Left forelimb (tissue), 1 donor: ENCODE measurements around the gene CAPS.
A peak's percentile ranks its signal among the peaks of the same experiment; 100 is the strongest.

Source experiments
- DNase-seq: peaks from one replicate; pipeline ENCODE4 v3.0.0-alpha.2; 2018; ENCODE audit warnings: low spot score

Gene CAPS

DNA sequence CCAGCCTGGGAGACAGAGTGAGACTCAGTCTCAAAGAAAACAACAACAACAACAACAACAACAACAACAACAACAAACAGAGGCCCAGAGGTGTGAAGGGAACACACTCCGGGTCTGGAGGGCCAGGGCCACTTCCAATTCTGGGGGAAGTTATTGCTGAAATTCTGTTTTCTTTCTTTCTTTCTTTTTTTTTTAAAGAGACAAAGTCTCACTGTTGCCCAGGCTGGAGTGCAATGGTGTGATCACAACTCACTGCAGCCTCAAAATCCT, 3.5 kb upstream of the CAPS start:
- no peak for DNase-seq

DNA sequence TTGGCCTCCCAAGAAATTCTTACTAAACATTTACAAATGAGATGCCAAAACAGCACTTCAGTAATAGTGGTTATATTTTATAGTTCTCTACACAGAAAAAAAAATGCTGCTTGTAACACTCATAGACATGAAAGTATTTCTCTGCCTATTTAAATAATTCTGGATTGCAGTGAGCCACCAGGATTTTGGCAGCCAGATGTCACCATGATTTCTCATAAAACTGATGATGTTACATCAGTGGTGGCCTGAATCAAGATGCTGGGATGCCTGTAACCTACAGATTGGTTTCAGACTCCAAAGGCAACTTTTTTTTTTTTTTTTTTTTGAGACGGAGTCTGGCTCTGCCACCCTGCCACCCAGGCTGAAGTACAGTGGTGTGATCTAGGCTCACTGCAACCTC, 2.7 kb upstream of the CAPS start:
- DNase-seq, result no peak

DNA sequence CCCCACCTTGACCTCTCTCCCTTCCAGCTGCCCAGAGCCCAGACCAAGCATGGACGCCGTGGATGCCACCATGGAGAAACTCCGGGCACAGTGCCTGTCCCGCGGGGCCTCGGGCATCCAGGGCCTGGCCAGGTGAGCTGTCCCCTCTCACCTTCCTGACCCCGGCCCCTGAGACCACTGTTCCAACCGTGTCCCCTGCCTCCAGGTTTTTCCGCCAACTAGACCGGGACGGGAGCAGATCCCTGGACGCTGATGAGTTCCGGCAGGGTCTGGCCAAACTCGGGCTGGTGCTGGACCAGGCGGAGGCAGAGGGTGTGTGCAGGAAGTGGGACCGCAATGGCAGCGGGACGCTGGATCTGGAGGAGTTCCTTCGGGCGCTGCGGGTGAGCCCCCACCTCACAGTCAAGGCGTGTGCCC, 312 bp downstream of the CAPS start:
- no peak for DNase-seq

DNA sequence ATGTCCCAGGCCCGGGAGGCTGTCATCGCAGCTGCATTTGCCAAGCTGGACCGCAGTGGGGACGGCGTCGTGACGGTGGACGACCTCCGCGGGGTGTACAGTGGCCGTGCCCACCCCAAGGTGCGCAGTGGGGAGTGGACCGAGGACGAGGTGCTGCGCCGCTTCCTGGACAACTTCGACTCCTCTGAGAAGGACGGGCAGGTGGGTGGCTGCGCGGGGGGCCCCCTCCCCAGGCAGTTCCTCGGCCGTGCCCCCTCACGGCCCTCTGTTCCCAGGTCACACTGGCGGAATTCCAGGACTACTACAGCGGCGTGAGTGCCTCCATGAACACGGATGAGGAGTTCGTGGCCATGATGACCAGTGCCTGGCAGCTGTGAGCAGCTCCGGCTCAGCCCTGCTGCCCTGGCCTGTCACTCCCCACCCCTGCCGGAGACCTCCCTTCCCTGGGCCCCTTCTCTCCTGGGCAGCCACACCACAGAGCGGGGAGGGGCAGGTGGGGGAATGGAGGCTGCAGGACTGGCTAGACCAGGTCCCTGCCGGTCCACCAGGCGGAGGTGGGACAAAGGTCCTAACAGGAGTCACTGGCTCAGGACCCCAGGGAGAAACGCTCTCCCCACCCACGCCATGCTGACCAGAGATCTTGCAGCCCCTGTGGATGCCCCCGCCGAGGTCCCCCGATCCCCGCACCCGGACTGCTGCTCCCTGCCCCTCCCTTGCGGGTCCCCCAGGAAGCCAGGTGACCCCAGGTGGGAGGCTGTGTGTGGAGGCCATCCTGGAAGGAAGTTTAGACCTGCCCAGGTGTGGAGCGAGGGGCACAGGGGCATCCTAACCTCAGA, 1.1 kb downstream of the CAPS start:
- DNase-seq, result no peak

DNA sequence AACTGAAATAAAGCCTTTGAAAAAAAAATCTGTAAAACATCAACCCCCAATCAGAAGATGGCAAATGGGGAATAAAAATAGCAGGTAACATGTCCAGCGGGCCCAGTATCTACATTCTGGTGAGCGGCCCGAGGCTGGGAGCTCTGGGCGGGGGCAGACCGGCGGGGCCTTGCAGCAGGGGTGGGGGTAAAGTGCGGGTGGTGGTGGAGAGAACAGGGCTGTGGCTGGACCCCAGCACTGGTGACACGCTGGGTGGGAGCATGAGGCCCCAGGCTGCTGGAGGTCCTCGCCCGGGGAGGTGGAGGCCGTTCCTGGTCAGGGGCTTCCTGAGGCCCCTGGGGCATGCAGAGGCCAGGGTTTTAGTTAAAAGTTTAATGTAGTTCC, 1.7 kb downstream of the CAPS start:
- no peak for DNase-seq

DNA sequence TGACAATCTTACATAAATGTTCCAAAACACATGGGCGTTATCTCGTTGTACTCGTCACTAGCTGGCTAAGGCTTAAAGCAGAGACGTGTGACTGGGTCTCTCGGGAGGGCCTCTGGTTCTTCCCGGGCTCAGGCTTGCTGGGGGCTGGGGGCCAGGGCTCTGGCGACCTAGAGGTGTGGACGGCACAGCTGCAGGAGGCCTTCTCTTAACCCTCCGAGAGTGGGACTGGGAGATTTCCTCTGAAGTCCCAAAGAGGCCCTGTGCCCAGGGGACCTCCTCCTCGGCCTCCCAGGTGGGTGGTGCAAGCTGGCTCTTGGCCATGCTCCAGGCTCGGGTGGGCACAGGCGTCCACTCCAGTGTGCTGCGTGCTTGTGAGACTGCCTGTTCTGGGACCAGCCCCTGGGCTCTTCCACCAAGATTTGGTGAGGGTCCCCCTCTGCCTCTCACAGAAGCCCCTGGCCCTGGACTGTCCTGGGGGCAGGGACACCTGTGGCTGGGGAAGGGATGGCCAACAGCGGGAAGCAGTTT, 2.2 kb downstream of the CAPS start:
- DNase-seq, result no peak

DNA sequence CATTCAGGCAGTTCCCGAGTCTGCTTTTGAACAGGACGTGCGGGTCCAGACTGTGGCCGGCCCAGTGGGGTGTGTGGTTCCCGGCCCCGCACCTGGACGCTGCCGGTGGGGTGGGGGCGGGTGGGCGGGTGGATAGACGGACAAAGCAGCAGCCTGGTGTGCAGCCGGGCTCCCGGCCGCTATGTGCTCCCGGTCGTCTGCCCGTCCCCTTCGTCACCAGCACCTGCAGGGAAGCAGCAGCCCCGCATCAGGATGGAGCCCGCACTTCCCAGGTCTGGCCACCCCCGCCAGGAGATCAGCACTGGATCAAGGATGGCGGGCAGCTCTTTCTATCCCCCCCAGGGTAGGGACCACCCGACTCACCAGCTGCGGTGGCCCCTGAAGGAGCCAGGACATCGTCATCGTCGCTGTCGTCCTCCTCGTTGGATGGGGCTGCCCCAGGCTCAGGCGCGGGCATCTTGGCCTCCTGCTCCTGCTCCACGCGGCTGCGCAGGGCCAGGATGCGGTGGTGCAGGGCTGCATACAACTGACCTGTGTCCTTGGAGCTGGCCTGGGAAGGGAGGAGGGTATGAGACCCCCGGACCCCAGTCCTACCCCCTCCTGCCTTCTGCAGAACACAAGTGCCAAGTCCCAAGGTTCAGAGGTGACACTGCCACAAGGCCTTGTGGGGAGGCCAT, 3.5 kb downstream of the CAPS start:
- no peak for DNase-seq

DNA sequence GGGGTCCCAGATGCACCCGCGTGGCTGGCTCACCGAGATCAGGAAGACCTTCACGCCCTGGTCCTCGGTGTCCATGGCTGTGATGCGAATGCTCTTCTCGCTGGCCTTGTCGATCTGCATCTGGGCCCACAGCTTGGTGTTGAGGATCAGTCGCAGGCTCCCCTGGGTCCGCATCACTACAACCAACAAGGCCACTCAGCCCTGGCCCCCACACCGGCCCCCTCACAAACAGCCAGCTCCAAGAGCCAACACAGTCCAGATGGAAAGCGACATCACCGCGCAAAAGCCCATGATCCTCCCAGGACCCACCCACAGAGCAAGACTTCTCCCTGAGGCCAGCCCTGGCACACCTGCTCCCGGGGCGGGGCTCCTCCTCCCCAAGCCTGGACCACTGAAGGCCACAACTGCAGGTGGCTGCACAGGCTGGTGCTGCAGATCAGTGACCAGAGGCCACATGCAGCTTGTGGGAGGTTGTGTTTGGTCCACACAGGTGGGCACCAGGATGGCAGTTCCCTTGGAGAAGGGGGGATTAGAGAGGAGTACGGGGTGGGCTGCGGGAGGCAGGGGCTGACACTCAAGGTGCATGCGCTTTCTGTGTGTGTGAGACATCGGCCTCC, 4.5 kb downstream of the CAPS start:
- DNase-seq, result no peak

DNA sequence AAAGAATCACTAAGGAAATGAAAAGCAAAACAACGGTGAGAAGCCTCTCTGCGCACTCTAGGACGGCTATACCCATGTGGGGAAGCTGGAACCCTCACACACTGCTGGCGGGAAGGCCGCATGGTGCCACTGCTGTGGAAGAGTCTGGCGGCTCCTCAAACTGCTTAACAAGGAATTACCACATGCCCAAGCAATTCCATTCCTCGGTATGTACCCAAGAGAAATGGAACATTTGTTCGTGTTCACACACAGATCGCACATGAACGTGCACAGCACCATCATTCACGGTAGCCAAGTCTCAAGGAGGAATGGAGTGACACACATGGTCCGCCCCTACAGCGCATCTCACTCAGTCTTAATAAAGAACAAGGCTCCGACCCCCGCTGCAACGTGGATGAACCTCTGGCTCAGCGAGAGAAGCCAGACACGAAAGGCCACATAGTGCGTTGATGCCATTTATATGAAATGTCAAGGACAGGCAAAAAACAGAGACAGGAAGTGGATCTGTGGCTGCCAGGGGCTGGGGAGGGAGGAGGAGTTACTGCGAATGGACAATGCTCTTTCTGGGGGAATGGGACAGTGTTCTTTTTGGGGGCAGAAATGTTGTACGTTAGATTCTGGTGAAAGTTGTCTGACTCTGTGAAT, 7.6 kb downstream of the CAPS start:
- DNase-seq, result no peak

DNA sequence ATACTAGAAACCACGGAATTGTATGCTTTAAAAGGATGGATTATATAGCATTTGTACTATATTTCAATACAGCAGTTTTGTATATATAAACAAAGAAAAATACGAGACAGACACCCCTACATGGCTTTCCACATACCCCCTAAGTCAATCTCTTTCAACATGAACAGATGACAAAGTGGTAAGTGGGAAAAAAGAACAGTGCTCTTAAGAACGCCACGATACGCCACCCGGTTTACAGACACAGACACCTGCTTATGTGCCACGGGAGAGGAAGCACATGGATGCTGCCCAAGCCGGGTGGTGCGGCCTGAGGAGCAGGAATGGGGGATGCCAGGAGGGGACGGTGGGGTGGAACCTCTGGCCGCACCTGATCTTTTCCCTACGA, 8.1 kb downstream of the CAPS start:
- no peak for DNase-seq

DNA sequence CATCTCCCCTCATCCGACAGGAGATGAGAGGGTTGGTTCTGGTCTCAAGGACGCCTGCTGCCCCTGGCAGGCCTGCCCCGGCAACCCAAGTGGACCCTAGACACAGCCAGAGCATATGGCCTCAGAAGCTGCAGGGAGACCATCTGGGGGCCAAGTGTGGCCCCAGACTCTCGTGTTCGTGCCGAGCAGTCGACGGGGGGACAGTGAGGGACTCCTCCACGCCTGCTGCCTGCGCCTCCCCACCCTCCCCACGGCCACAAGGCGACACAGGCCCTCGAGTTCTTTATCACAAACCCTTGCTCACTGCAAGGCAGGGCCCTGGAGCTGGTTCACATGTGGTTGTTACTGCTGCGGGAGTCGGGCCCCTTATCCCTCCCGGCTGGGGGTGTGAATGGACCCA, 9.3 kb downstream of the CAPS start:
- DNase-seq, result no peak

DNA sequence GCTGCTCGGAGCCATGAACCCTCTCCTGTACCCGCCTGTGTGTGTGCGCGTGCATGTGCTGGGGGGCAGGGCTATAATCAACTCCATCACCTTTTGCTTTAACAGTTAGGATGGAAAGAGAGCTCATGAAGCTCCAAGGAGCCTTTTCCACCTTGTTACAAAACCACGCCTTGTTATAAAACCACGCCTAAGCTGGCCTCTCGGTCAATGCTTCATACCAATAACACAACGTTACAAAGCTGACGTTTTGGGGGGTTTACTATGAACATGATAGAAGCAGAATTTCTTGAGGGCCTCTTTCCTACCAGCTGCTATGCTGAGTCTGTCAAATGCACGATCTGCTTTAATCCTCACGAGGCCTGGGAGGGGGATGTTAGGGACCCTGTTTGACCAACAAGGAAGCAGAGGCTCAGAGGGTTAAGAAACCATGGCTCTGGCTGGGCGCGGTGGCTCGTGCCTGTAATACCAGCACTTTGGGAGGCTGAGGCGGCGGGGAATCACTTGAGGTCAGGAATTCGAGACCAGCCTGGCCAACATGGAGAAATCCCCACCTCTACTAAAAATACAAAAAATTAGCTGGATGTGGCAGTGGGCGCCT, 11.9 kb downstream of the CAPS start:
- no peak for DNase-seq

DNA sequence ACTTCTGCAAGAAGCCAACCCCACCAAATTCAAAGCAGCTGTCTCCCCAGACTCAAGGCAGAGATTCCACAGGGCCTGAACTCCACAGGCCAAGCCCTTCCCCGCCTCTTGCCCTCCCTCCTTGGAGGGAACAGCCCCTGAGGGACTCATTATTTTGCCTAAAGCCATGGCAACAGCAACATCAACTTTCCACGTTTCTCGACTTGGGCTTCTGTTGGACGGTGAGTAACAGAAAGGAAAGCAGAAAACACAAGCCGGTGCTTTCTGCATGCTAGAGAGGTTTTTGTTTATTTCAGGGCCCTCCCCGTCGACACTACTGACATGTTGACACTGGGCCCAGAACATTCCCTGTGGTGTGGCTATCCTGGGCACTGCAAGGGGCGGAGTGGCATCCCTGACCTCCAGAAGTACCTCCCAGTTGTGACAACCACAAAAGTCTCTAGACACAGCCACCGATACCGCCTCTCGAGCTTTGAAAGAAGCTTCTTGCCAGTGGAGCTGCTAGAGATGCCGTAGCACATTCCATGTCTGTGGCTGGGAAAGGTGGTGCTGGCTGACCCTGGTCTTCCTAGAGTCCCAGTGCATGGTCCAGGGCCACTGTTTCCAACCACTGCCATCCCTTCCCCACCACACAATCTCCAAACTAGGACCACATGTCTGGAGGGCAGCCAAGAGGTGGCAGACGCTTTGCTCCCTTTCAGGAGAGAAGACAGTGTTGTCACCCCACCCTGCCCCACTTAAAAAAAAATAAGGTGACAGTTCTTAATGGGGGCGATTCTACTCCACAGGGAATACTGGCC, 12.8 kb downstream of the CAPS start:
- DNase-seq, result peak; percentile 81

DNA sequence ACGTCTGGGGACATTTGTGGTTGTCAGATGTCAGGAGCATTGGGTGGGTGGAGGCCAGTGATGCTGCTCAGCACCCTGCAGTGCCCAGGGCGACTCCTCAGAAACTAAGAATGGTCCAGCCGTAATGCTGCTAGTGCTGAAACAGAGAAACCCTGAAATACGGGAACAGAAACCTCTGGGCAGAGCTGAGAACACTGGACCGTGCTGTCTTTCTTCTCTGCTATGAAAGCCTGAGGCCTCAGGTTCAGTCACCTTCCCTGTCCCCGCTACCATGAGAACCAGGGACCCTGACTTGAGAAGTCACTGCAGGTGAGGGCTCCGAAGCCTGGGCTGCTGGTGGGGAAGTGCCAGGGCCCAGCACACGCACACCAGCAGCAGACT, 13.4 kb downstream of the CAPS start:
- no peak for DNase-seq

DNA sequence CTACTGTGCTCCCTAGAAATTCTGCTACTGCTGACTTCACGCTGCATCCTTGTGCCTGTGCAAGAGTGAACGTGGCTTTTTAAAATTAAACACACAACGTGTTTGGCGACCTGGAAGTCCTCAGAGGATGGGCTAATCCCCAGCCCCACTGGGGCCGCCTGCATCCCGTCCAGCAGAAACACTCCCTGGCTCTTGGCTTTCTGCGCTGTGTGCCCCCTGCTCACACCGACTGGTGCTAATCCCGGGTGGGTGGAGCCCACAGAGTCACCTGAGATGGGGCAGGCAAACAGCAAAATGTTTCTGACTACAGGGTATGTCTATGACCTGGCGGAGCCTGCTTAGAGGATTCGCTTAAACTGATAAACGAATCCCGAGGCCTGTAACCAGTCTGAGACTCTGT, 15.1 kb downstream of the CAPS start:
- DNase-seq, result no peak

DNA sequence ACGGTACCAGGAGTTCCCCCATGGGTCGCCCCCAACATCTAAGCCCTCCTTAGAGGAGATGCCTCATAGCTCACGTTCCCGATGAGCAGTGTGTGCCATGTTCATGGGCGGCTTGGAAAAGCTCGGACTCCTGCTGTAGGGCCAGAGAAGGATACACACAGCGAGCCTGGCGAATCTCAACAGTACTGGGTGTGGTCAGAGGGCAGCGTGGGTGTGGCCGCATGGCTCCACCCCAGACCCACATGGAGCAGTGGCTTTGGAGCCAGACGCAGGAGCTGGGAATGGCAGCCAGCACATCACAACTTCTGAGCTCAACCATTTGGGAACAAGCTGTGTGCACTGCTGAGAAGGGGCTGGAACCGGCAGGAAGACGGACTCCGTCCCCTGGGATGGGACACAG, 15.6 kb downstream of the CAPS start:
- DNase-seq, result no peak

DNA sequence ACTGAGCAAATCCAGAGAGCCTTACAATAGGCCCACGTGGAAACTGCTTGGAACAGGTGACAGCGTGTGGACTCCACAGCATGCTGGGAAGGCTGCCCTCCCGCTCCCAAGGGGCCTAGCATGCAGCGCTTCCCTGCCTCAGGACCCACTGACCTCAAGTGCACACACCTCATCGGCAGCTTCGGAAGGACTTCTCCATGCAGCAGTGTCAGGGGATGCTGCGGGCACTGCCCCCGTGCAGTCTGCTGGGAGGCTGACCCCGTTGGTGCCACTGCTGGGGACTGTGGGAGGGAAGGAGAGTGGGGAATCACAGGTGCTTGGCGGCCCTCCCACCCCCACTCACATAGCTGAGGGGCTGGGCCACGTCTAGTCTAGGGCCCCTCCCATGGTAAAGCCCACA, 17.2 kb downstream of the CAPS start:
- DNase-seq, result no peak

DNA sequence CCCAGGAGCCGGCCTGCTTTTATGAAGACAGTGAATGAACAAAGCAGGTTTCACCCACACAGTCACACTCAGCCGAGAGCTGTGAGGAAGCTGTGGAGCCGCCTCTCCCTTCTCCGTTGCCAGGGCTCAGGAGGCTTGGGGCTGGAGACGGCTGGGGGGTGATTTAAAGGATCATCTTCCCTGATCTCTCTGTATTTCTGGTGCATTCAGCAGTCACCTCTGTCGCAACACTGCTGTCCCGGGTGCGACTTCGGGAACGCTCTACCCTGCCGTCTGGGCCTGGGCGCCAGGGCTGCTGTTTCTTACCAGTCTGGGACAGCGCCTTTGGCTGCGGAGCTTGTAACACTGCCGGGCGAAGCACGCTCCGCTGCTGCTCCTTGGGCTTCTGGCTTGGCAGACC, 18.1 kb downstream of the CAPS start:
- no peak for DNase-seq

DNA sequence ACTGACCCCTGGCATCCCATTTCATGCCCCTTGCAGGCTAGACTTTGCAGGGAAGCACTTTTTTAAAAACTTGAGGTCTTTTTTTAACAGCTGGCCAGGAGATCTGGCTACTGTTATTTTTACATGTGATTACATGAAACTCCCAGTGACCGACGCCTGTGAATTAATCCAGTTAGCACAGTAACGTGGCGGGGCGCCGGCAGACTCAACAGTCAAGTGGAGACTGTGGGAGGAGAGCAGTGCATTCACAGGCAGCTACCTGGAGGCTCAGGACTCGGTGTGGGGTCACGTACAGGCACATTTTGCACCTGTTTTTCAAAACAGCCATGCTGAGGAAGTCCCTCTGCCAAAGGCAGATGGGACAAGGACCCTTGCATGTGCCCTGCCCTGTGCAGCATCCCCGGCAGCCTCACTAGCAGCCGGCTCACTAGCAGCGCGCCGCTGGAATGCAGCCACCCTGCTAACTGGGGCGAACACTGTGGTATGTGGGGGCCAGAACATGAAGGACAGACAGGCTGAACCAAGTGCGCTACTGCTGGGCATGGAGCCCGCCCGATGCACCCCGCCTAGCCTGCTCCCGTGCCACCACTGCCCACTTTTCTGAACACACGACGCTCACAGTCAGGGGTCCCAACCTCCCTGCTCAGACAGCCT, 18.7 kb downstream of the CAPS start:
- DNase-seq, result no peak

DNA sequence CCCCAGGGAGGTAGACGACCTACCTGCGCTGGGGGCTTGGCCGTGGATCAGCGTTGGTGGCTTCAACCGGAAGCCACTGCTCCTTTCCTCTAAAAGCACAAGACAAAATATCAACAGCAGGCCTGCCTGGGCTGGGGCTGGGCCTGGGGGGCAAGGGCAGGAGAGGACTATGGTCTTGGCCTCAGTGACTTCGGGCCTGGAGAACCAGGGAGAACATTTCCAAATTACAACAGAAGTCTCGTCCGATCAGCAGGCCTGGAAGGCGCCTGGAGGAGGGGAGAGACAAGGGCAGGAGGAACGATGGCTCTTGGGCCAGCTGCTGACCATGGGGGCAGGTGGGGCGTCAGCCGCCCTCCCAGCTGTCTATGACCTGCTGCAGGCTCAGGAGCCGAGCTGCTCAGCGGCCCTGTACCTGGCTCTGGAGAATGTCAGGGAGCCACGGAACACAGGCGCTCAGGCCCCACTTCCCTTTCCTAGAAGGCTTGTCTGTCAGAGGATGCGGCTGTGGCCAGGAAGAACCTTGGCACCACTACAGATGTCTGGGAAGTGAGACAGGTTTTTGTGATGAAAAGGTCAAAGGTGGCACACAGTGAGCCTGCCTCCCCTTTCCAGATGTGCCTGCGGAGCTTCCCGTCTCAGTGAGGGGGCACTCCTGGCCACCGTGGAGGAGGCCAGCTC, 19.5 kb downstream of the CAPS start:
- no peak for DNase-seq

DNA sequence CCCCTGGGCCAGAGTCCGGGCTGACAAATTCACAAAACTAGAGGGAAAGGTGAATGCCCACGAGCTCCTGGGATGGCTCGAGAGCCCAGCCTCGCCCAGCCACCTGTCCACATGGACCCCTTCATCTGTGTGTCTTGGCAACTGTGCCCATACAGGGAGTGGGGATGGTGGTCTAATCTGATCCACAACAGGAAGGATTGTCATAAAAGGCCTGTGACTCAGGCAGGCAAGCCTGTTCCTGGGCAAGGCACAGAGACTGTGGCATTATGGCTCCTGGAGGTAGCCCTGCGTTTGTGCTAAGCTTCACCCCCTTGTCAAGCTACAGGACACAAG, 20.0 kb downstream of the CAPS start:
- DNase-seq, result no peak
